Stimulated activated CD4-positive, alpha-beta T cell treated with anti-CD3 and anti-CD28 coated beads, Interleukin-4, amount 100 ng/mL, for 24 hours (primary cell): ENCODE data around the gene ANKRD11.
"Not testable (repeated sequence)": the region's sequence is repeated elsewhere in the genome, so short reads cannot be mapped to it uniquely, and the experiment has no call there.

ENCODE experiments used
- DNase-seq: peaks from one replicate; pipeline ENCODE4 v3.0.0-alpha.2; 2020

ANKRD11 gene

DNA sequence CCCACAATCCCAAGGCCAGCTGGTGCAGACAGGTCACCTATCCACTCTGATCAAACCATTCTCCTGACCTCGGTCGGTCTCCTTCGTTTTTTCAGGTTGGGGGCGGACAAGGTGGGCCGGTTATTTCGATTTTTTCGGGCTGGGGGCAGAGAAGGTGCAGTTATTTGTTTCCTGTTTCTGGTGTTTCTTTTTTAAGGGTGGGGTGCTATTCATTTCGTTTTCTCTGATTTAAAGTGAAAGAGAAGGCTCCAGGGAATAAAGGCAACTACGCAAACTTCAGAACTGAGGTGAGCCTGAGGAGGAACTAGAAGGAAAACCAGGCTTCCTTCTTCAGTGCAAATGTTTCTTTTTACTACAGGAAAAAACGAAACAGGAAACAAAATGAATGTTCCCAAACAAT is 64.8 kb downstream of the ANKRD11 start:
- no peak for DNase-seq

DNA sequence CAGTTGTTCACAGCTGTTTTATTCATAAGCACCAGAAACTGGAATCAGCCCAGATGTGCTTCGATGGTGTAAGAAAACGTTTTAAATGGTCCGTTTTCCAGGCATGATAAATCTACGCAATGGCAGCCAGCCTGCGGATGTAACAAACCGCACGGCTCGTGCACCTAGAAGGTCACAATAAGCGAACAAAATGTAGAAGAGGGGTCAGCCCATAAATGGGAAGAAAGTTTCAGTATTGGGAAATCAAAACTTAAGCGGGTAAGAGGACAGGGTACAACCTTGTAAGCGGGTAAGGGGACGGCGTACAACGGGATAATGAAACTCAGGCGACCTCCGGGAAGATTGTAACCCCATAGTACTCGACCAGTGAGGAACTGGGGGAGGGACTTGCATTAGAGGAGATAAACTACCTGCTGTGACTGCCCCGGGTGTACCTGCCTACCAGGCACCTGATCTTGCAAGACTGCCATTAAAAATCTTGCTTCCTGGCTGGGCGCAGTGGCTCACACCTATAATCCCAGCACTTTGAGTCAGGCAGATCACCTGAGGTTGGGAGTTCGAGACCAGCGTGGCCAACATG is 66.6 kb downstream of the ANKRD11 start:
- no peak for DNase-seq

GRCh38 chr16:89422905-89423630 is 67.3 kb downstream of the ANKRD11 start:
- peak; percentile 70 for DNase-seq

DNA sequence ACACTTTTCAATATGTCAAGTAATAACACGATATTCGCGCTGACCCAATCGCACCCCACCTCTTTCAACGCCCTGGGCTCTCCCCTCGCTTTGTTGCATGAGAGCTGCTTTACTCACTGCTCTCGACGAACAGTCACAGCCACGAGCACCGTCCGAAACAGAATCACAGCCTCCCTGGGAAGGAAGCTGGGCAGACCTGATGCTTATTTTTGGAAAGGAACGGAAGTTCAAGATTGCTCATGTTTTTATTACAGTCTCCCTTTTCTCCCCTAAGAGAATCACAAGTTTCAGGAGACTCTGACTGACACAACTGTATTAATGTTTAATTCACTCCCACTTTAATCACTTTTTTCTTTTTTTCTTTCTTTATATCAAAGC is 67.8 kb downstream of the ANKRD11 start:
- DNase-seq: peak; percentile 58

GRCh38 chr16:89421300-89421699 is 69.1 kb downstream of the ANKRD11 start:
- not testable (repeated sequence) for DNase-seq

- no peak for DNase-seq
Measured at GRCh38 chr16:89420204-89420603, 70.2 kb downstream of the ANKRD11 start.

GRCh38 chr16:89418352-89418751 is 72.0 kb downstream of the ANKRD11 start:
- DNase-seq: no peak

GRCh38 chr16:89417352-89417751 is 73.0 kb downstream of the ANKRD11 start:
- DNase-seq: no peak

- DNase-seq: no peak
Measured at GRCh38 chr16:89413811-89414585, 76.4 kb downstream of the ANKRD11 start.

DNA sequence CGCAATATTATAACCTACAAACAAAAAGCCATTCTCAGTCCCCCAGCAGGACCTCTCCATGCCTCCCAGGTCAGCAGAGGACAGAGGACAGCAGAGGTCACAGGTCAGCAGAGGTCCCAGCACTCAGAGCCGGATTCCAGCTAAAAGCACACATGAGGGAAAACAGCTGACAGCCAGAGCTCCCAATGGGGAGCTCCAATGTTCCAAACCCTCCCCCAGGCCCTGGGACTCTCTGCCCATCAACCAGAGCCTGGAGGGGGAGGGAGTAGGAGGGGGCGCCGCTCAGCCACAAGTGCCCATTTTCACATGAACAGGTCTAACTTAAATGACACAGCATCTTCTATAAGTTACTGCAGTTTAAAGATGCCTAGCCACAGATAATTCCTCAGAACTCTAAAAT is 77.5 kb downstream of the ANKRD11 start:
- no peak for DNase-seq

DNA sequence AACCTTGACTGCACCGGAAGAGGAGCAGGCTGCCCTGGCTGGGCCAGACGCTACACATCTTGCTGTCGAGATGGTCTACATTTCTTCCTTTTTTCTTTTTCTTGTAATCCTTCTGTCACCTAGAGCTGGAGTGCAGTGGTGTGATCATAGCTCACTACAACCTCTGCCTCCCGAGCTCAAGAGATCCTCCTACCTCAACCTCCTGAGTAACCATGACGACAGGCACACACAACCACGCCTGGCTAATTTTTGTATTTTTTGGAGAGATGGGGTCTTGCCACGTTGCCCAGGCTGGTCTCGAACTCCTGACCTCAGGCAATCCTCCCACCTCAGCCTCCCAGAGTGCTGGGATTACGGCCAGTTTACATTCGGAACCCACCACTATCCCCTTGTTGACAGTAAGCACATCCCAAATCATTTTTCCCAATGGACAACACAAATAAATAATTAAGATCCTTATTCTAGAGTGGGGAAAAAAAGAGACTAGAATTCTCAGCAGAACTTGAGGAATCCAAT is 79.0 kb downstream of the ANKRD11 start:
- DNase-seq: no peak

GRCh38 chr16:89410794-89411309 is 79.5 kb downstream of the ANKRD11 start:
- DNase-seq: no peak

GRCh38 chr16:89410322-89410721 is 80.0 kb downstream of the ANKRD11 start:
- no peak for DNase-seq

- DNase-seq: peak; percentile 62
Measured at GRCh38 chr16:89409161-89409711, 81.1 kb downstream of the ANKRD11 start.

DNA sequence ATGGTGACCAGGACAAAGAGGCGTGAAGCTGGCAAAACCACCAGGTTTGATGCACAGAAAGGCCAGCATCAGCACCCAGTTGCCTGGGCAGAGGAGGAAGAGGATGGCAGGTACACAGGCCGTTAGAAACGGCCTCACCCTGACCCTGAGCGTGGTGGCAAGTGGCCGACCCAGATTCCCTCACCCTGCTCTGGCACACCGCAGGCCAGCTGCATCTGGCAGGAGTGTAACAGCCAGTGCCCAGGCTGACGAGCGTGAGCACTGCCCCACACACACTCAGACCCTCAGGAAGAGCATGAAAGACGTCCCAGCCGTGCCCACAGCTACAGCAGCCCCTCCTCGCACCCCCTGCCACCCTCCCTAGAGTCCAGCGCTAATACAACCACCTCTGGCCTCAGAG is 82.0 kb downstream of the ANKRD11 start:
- no peak for DNase-seq

DNA sequence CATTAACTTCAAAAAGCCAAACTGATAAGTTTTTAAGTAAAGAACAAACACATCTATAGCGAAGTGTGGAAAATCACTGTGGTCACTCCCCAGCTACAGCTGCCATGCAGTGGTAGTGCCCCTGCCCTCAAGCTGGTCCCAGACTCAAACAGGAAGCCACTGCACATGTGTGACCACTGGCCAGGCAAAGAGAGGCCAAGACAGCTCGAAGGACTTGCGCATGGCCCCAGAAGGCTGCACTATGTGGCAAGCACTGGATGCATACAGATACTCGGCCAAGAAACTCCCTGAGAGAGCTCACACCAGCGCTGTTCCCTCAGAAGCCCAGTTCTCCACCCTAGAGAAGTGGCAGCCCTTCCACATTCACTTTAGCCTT is 82.4 kb downstream of the ANKRD11 start:
- DNase-seq: no peak

DNA sequence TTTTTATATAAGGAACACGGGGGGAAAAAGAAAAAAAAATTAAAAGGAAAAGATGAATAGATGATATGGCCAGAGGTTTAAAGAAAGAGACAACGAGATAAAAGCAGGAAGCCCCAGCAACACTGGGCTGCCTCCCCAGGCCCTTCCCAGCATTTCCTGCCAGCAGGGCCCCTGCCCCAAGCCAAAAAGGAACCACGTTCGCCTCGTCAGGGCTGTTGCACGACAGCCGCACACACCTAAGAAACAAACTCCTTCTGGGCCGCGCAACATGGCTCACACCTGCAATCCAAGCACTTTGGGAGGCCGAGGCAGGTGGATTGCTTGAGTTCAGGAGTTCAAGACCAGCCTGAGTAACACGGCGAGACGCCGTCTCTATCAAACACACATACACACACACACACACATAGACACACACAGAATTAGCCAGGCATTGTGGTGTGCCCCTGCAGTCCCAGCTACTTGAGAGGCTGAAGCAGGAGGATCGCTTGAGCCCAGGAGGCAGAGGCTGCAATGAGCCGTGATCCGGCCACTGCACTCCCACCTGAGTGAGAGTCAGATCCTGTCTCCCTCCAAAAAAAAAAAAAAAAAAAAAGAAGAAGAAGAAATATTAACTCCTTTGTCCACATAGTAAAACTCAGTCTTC is 83.0 kb downstream of the ANKRD11 start:
- DNase-seq: no peak

DNA sequence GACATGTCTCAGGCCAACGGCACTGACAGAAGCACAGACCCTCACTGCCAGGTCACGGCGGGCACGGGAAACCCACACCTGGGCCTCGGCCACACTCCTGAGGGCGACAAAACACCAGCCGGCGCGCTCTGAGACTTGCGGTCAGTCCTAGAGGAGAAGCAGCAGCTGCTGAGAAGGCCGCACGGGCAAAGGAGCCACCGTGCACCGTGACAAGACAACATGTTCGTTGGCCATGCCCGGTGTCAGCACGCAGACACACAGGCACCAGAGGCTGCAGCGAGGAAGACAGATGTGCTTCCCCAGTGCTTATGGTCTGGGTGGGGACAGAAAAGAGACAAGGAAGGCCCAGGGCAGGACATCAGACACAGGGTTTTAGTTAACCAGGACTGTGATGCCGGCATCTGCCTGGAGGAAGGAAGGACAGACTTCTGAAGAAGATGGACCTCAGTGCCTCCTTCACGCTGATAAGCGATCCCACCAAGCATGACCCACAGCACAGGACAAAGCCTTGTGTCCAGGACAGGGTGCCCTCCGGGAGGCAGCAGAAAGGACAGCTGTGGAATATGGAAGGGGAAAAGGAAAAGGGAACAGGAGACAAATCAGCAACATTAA is 84.0 kb downstream of the ANKRD11 start:
- DNase-seq: no peak

- DNase-seq: no peak
Measured at GRCh38 chr16:89404561-89404960, 85.8 kb downstream of the ANKRD11 start.

DNA sequence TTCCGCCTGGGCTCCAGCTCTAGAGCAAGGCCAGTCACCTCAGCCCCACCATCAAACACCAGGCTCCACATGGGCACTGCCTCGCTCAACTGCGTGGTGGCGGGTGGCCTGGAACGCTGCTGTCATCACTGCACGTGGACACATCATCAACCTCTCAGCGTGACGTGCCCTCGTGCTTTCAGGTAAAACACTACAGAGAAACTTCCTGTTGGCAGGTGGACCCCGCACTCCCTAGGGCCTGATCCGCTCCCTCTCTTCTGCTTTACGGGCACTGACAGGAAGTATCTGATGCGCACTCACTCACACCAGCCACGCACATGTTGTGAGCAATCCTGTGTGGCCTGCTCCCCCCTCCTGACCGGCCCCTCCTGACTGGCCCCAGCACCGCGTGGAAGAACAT is 87.4 kb downstream of the ANKRD11 start:
- no peak for DNase-seq

- no peak for DNase-seq
Measured at GRCh38 chr16:89401641-89402445, 88.5 kb downstream of the ANKRD11 start.

DNA sequence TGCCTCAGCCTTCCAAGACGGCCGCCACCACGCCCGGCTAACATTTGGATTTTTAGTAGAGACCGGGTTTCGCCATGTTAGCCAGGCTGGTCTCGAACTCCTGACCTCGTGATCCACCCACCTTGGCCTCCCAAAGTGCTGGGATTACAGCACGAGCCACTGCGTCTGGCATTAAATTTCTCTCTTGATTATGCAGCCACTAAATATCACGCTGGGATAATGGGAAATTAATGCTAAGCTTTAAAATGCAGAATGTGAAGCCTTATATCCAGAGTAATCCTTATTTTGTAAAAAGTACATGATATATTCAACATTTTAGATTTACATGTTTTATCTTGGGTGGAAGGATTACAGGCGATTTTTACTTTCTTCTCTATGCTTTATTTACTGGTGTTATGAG is 89.2 kb downstream of the ANKRD11 start:
- no peak for DNase-seq
